Parathyroid adenoma (tissue), 2 donors: ENCODE measurements around the gene WDR53.
A peak's percentile ranks its signal among the peaks of the same experiment; 100 is the strongest.
"Not testable (repeated sequence)": the region's sequence is repeated elsewhere in the genome, so short reads cannot be mapped to it uniquely, and the experiment has no call there.

Source experiments
- H2AFZ ChIP-seq: fragments of 300-600 bp; sonication (generic); one replicate; pipeline ENCODE4 v1.7.0; 2017; ENCODE audit warnings: antibody characterized with exemption, mild to moderate bottlenecking
- H3K27ac ChIP-seq: fragments of 300-600 bp; sonication (generic); one replicate; pipeline ENCODE4 v1.7.0; 2017
- H3K27me3 ChIP-seq: fragments of 300-600 bp; sonication (generic); one replicate; pipeline ENCODE4 v1.7.0; 2017; ENCODE audit warnings: low read length; ENCODE audit not compliant: control insufficient read depth, insufficient read depth
- H3K36me3 ChIP-seq: fragments of 300-600 bp; sonication (generic); one replicate; pipeline ENCODE4 v1.7.0; 2017; ENCODE audit warnings: low read length; ENCODE audit not compliant: control insufficient read depth, insufficient read depth
- H3K4me1 ChIP-seq: fragments of 300-600 bp; sonication (generic); one replicate; pipeline ENCODE4 v1.7.0; 2017; ENCODE audit warnings: control low read depth
- H3K4me2 ChIP-seq: fragments of 300-600 bp; sonication (generic); one replicate; pipeline ENCODE4 v1.7.0; 2017; ENCODE audit warnings: low read length
- H3K4me3 ChIP-seq: fragments of 300-600 bp; sonication (generic); one replicate; pipeline ENCODE4 v1.7.0; 2017; ENCODE audit warnings: low read depth, low read length
- H3K79me2 ChIP-seq: fragments of 300-600 bp; sonication (generic); one replicate; pipeline ENCODE4 v1.7.0; 2017; ENCODE audit warnings: control low read depth
- H3K9ac ChIP-seq: fragments of 300-600 bp; sonication (generic); one replicate; pipeline ENCODE4 v1.7.0; 2017; ENCODE audit warnings: mild to moderate bottlenecking
- H3K9me3 ChIP-seq: fragments of 300-600 bp; sonication (generic); one replicate; pipeline ENCODE4 v1.7.0; 2017; ENCODE audit warnings: low read length; ENCODE audit not compliant: control insufficient read depth
- CTCF ChIP-seq: fragments of 300-600 bp; sonication (generic); IDR thresholded peaks from one replicate; pipeline ENCODE4 v1.7.0; 2017; ENCODE audit warnings: antibody characterized with exemption, mild to moderate bottlenecking
- donor health status: primary hyperparathyroidism.

The WDR53 gene

GRCh38 chr3:196568246-196569002 is at the start of gene WDR53, which contains the start of gene FBXO45:
Gene WDR53 (minus strand): TSS chr3:196568554. CDS start chr3:196561475, 7,079 bp downstream.
Gene FBXO45 (plus strand): TSS chr3:196568660. CDS start chr3:196568985, 325 bp downstream.
- Histone ChIP-seq H3K79me2 (peaks cover 32% of the 10 kb centered on the region), H3K27me3 (no peaks in the 10 kb centered on the region), H2AFZ (peak within 1 kb of the TSS; percentile 99), H3K4me3 (peak within 1 kb of the TSS; percentile 88), H3K9ac (no peak within 1 kb of the TSS), H3K4me2 (peak within 1 kb of the TSS; percentile 92), H3K9me3 (no peaks in the 10 kb centered on the region), H3K4me1 (peaks cover 9% of the 10 kb centered on the region), H3K27ac (peak within 1 kb of the TSS; percentile 77), H3K36me3 (no peaks in the 10 kb centered on the region)
- no peak for TF ChIP-seq CTCF

GRCh38 chr3:196617256-196617655 is 48.9 kb upstream of the WDR53 start:
- Histone ChIP-seq H3K4me1 (peaks cover 3% of the 10 kb centered on the region), H3K27me3 (no peaks in the 10 kb centered on the region), H2AFZ (no peak overlapping the region), H3K4me3 (no peak overlapping the region), H3K4me2 (no peak overlapping the region), H3K79me2 (no peaks in the 10 kb centered on the region), H3K36me3 (no peaks in the 10 kb centered on the region), H3K9me3 (no peaks in the 10 kb centered on the region), H3K27ac (no peak overlapping the region), H3K9ac (no peak overlapping the region)
- TF ChIP-seq CTCF: no peak

GRCh38 chr3:196615234-196615633 is 46.9 kb upstream of the WDR53 start:
- peaks cover 10% of the 10 kb centered on the region for H3K4me1 ChIP-seq
- not testable (repeated sequence) for H3K27me3 ChIP-seq, H3K4me3 ChIP-seq

GRCh38 chr3:196611761-196612483 is 43.6 kb upstream of the WDR53 start:
- H3K79me2 ChIP-seq: no peaks in the 10 kb centered on the region
- H2AFZ ChIP-seq: peak overlapping the region; percentile 84
- no peak for TF ChIP-seq CTCF
- H3K4me3 ChIP-seq: no peak overlapping the region
- H3K9ac ChIP-seq: no peak overlapping the region
- H3K4me1 ChIP-seq: peaks cover 10% of the 10 kb centered on the region
- no peaks in the 10 kb centered on the region for H3K27me3 ChIP-seq
- no peaks in the 10 kb centered on the region for H3K36me3 ChIP-seq
- H3K9me3 ChIP-seq: no peaks in the 10 kb centered on the region
- peak overlapping the region; percentile 49 for H3K4me2 ChIP-seq
- H3K27ac ChIP-seq: peak overlapping the region; percentile 59

More at GRCh38 chr3:196615234-196615633, 46.9 kb upstream of the WDR53 start:
- not testable (repeated sequence) for H3K27ac ChIP-seq, H3K36me3 ChIP-seq, H2AFZ ChIP-seq, H3K9me3 ChIP-seq, H3K4me2 ChIP-seq, H3K9ac ChIP-seq, H3K79me2 ChIP-seq

- Histone ChIP-seq H3K9me3 (no peaks in the 10 kb centered on the region), H3K27ac (no peak overlapping the region), H3K4me2 (no peak overlapping the region), H3K79me2 (no peaks in the 10 kb centered on the region), H3K4me1 (peaks cover 10% of the 10 kb centered on the region), H3K27me3 (no peaks in the 10 kb centered on the region), H3K9ac (no peak overlapping the region), H3K36me3 (no peaks in the 10 kb centered on the region), H2AFZ (peak overlapping the region; percentile 6), H3K4me3 (no peak overlapping the region)
- TF ChIP-seq CTCF: no peak
Observed at GRCh38 chr3:196609805-196610515, 41.6 kb upstream of the WDR53 start.
